GM06990 (cell line): ENCODE measurements around the gene PCBP4.

Experiments used
- DNase-seq: peaks from one replicate; pipeline ENCODE4 v3.0.0-alpha.2; 2011; ENCODE audit not compliant: insufficient read length; ENCODE audit errors: extremely low read depth
- H3K27me3 ChIP-seq: replicated peaks from 2 replicates; pipeline ENCODE4 v1.6.0; 2011; ENCODE audit warnings: low read length; ENCODE audit not compliant: control insufficient read depth, insufficient read depth
- H3K36me3 ChIP-seq: 2 replicates; pipeline ENCODE4 v1.5.1; 2011; ENCODE audit warnings: low read length; ENCODE audit not compliant: control insufficient read depth, insufficient read depth
- H3K4me3 ChIP-seq: replicated peaks from 2 replicates; pipeline ENCODE4 v1.5.1; 2011; ENCODE audit warnings: low read depth, mild to moderate bottlenecking, control low read depth, low read length
- TF ChIP-seq, protein P1 (sequence below): IDR thresholded peaks from 2 replicates; pipeline ENCODE4 v1.5.1; 2011; ENCODE audit warnings: low read length, control low read depth, mild to moderate bottlenecking, inconsistent platforms; ENCODE audit not compliant: insufficient read depth, poor library complexity, severe bottlenecking

PCBP4 gene

DNA sequence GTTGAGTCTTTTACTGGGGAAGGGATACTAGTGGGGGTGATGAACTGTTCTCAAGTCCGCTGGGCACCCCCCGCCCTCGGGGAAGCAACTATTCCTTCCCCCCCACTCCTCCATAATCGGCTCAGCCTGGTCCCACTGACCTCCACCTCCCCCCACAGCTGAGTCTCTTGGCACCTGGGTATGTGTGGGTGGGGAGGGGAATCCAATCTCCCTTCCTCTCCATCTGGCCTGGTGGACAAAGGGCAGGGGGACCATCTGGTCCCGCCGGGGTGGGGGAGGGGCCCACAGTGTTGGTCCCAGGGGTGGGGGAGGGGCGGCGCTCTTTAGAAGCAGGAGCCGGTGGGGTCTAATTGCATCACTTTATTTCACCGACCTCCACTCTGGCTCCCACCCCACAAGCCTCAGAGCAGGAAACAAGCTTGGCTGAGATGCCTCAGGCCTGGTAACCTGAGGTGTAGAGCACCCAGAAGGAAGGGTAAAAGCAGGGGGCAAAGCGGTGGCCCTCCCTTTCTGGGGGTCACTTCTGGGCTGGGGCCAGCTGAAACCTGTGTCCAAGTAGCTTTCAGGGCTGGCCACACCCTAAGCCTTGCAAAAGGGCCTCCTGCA lies 1.0 kb upstream of the PCBP4 start:
- DNase-seq: no peak
- H3K27me3 ChIP-seq: no peaks in the 10 kb centered on the region
- TF ChIP-seq, protein P1, sequence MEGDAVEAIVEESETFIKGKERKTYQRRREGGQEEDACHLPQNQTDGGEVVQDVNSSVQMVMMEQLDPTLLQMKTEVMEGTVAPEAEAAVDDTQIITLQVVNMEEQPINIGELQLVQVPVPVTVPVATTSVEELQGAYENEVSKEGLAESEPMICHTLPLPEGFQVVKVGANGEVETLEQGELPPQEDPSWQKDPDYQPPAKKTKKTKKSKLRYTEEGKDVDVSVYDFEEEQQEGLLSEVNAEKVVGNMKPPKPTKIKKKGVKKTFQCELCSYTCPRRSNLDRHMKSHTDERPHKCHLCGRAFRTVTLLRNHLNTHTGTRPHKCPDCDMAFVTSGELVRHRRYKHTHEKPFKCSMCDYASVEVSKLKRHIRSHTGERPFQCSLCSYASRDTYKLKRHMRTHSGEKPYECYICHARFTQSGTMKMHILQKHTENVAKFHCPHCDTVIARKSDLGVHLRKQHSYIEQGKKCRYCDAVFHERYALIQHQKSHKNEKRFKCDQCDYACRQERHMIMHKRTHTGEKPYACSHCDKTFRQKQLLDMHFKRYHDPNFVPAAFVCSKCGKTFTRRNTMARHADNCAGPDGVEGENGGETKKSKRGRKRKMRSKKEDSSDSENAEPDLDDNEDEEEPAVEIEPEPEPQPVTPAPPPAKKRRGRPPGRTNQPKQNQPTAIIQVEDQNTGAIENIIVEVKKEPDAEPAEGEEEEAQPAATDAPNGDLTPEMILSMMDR: no peak
- peaks cover 2% of the 10 kb centered on the region; the same call in 1 of the 2 replicates for H3K36me3 ChIP-seq
- H3K4me3 ChIP-seq: peak overlapping the region; percentile 64

DNA sequence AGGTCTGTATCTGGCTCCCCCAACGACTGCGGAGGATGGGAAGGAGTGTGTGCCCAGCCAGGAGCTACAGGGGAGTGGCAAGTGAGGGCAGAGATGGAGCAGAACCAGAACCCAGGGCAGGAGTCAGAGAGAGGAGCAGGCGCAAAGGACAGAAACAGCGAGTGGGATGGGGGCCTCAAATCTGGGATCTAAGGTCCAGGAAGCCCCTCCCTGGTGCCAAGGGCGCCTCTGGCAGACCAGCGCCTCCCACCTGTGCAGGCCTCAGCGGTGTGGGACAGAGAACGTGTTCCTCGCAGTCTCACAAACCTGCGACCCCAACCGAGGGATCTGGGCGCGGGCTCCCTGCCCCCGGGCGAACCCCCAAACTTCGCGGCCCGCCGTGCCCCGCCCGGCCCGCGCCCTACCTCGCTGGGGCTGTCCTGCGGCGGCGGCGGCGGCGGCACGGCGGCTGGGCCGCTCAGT lies 301 bp downstream of the PCBP4 start:
- TF ChIP-seq, protein P1: peak; percentile 2
- H3K4me3 ChIP-seq: peak overlapping the region; percentile 66
- H3K36me3 ChIP-seq: peaks cover 2% of the 10 kb centered on the region; the same call in 1 of the 2 replicates
- H3K27me3 ChIP-seq: no peaks in the 10 kb centered on the region
- no peak for DNase-seq

GRCh38 chr3:51966486-51966885 lies 768 bp downstream of the PCBP4 start:
- peak overlapping the region; percentile 66 for H3K4me3 ChIP-seq
- DNase-seq: no peak

DNA sequence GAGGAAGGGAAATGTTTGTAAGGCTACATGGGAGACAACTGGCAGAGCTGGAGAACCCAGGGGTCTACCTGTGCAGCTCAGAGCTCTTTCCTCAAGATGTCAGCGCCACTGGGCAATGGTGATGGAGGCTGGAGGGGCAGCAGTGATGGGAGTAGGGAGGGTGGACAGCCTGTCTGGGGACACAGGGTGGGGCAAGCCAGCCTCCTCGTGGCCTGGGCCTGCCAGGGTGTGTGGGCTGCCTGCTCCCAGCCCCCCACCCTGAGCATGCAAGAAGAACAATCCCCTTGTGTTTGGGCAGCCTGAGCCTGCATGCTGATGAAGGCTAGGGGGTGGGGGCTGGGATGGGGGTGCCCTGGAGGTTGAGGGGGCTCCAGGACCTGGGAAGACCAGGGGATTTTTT lies 1.2 kb downstream of the PCBP4 start:
- Histone ChIP-seq H3K4me3 (no peak overlapping the region), H3K27me3 (no peaks in the 10 kb centered on the region), H3K36me3 (peaks cover 2% of the 10 kb centered on the region; the same call in 1 of the 2 replicates)
- DNase-seq: no peak
- TF ChIP-seq, protein P1: no peak

More at GRCh38 chr3:51966486-51966885, 768 bp downstream of the PCBP4 start:
- Histone ChIP-seq H3K27me3 (no peaks in the 10 kb centered on the region), H3K36me3 (peaks cover 2% of the 10 kb centered on the region; the same call in 1 of the 2 replicates)
- TF ChIP-seq, protein P1: no peak

DNA sequence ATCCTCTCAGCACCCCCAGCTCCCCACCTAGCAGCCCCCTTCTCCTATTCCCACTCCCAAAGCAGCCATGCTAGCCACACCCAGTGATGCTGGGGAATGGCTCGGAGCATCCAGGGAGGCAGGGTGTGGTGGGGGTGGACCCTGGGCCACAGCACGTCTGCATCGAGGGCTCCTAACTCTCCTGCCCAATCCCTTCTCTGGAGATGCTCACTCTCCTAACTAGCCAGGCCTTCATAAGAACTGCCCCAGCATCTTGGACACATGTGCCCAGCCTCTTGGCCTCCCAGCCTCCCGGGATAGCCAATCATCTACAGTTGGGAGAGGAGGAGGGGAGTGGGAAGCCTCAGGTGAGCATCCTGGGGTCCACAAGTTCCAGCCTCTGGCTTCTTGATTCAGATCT lies 2.7 kb downstream of the PCBP4 start:
- Histone ChIP-seq H3K36me3 (no peaks in the 10 kb centered on the region), H3K27me3 (no peaks in the 10 kb centered on the region), H3K4me3 (no peak overlapping the region)
- no peak for DNase-seq
- TF ChIP-seq, protein P1: no peak

DNA sequence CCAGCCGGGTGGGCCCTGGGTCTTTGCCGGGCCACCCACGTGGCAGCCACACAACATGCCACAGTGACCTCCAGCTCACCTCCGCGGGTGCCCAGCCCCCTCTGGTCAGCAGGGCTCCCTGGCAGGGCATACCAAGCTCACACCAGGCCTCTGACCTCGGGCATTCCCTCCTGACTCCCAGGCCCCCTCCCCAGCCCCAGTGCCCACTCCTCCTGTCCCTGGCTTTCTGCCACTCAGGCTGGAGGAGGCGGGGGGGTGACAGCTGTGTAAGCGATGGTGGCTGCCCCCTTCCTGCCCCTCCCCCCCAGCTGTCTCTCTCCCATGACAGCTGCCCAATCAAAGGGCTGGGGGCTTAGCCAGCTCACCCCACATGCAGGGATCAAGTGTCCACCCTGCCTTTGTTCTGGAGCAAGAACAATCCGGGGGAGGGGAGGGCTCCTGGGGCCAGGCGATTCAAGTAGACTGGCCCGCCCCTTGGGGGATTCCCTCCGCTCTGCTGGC lies 3.3 kb downstream of the PCBP4 start:
- DNase-seq: no peak
- no peak overlapping the region for H3K4me3 ChIP-seq

More for the DNA sequence above, 3.3 kb downstream of the PCBP4 start:
- no peaks in the 10 kb centered on the region for H3K27me3 ChIP-seq
- H3K36me3 ChIP-seq: no peaks in the 10 kb centered on the region
- TF ChIP-seq, protein P1: no peak
